GM18511 (cell line): ENCODE results near the gene MYO1A.
"Not testable (repeated sequence)": the region's sequence is repeated elsewhere in the genome, so short reads cannot be mapped to it uniquely, and the experiment has no call there.

Experiments
- ATAC-seq: cut with Tn5 transposase; IDR thresholded peaks from one replicate; pipeline ENCODE4 v1.9.1; 2021; ENCODE audit warnings: mild to moderate bottlenecking, moderate library complexity; ENCODE audit not compliant: unreplicated experiment

Gene MYO1A

DNA sequence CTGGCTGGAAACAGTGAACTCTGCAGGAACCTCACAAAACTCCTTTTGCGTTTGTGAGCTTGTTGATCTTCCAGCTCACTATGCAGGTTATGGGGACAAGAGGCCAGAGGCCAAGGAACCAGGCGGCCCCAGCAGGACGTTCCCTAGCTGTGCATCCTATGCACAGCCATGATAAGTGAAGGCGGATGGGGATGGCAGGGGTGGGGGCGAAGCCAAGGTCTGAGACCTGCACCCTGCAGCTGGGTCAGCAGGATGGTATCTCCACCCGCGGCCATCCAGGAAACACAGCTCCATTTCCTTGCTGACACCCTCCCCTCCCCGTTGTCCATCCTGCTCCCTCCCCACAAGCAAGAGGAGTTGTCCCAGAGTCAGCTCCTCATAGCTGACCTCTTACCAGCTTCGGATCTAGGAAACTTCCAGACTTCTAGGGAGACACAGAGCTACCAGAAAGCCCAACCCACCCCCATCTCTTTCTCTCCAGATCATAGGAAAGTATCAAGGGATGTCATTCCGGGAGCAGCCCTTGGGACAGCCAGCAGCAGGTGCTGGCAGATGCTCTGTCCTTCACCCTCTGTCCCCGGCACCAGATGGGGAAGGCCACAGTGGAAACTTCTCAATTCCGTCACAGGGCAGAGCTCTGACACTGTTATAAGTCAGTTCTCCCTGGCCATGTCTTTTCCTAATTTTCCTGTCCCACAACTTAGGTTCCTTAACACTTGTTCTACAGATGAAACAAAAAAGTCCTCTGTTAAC lies 53.0 kb downstream of the MYO1A start:
- ATAC-seq, result no peak

DNA sequence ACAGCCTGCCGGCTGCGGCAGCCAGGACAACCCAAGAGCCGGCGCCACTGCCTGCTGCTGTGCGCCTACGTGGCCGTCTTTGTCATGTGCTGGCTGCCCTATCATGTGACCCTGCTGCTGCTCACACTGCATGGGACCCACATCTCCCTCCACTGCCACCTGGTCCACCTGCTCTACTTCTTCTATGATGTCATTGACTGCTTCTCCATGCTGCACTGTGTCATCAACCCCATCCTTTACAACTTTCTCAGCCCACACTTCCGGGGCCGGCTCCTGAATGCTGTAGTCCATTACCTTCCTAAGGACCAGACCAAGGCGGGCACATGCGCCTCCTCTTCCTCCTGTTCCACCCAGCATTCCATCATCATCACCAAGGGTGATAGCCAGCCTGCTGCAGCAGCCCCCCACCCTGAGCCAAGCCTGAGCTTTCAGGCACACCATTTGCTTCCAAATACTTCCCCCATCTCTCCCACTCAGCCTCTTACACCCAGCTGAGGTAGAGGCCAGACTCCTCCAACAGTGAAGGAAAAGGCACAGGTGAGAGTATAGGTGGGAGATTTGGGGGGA lies 53.9 kb downstream of the MYO1A start:
- no peak for ATAC-seq

DNA sequence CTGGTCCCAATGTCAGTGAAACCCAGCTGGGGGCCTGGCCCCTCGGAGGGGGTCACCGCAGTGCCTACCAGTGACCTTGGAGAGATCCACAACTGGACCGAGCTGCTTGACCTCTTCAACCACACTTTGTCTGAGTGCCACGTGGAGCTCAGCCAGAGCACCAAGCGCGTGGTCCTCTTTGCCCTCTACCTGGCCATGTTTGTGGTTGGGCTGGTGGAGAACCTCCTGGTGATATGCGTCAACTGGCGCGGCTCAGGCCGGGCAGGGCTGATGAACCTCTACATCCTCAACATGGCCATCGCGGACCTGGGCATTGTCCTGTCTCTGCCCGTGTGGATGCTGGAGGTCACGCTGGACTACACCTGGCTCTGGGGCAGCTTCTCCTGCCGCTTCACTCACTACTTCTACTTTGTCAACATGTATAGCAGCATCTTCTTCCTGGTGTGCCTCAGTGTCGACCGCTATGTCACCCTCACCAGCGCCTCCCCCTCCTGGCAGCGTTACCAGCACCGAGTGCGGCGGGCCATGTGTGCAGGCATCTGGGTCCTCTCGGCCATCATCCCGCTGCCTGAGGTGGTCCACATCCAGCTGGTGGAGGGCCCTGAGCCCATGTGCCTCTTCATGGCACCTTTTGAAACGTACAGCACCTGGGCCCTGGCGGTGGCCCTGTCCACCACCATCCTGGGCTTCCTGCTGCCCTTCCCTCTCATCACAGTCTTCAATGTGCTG lies 54.6 kb downstream of the MYO1A start:
- ATAC-seq, result no peak

DNA sequence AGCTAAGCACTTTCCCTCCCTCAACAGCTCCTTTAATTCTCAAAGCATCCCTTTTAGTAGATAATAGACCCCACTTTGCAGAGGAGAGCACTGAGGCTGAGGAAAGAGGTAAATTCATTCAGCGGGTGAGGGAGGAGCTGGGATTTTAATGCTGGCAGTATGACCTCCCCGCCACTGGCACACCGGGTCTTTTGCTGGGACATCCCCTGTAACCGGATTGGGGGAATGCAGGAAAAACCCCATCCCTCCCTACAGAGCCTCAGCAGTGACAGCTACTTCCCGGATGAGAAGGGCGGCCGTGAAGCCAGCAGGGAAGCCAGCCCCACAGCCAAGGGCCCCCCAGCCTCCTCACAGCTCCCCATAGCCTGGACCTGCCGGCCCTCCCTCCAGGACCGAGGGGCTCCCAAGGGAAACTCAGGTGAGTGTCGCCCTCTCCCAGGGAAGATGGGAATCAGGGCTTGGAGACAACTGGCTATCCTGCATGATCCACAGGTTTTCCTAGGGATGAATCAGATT lies 55.6 kb downstream of the MYO1A start:
- ATAC-seq, result no peak

DNA sequence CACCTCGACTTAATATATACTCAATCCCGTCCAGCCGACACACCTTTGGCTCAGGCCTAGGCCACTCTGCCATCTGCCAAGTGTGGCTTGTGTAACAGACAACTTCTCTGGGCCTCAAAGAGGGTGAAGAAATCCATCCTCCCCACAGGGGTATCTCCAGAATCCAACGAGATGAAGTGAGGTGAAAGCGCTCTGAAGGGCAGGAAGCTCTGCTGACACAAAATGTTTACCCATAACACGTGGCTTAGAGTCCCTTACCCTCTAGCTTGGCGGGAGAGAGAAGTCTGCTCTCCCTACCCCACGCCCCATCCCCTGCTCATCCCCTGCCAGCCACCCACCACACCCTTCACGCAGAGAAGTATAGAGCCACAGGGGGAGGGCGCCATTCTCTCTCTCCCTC lies 56.6 kb downstream of the MYO1A start:
- ATAC-seq, result no peak

DNA sequence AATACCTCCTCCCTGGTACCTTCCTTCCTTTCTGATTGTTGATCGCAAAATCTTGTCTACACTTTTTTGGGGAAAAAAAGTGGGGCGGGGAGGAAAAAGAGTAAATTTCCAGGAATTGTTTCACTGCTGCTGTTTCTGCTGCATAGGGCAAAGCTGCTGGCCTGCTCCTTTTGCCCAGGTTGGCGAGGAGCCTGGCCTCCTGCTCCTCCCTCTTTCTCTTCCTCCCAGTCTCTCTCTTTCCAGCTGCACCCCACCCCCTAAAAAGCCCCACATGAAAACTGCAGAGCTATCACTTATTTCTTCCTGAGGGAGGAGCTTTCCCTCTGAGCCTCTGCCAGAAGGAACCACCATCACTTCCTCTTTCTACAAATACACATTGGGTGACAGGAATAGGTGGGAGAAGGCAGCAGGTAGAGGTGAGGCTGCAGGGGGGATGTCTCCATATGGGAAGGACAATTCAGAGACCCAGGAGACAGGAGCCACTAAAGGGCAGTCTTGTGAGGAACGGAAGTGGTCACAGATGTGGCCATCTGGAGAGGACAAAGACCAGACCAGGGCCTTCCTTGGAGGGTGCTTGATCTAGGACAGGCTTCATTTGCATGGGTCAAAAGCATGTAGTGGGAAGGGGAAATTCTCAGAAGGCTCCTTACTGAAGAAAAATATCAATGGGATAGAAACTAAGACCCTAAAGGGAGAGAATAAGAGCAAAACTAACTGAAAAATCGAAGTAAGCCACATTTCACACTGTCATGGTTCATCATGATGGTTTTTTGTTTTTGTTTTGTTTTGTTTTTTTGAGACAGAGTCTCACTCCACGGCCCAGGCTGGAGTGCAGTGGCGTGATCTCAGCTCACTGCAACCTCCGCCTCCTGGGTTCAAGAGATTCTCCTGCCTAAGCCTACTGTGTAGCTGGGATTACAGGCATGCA lies 58.3 kb downstream of the MYO1A start:
- no peak for ATAC-seq

DNA sequence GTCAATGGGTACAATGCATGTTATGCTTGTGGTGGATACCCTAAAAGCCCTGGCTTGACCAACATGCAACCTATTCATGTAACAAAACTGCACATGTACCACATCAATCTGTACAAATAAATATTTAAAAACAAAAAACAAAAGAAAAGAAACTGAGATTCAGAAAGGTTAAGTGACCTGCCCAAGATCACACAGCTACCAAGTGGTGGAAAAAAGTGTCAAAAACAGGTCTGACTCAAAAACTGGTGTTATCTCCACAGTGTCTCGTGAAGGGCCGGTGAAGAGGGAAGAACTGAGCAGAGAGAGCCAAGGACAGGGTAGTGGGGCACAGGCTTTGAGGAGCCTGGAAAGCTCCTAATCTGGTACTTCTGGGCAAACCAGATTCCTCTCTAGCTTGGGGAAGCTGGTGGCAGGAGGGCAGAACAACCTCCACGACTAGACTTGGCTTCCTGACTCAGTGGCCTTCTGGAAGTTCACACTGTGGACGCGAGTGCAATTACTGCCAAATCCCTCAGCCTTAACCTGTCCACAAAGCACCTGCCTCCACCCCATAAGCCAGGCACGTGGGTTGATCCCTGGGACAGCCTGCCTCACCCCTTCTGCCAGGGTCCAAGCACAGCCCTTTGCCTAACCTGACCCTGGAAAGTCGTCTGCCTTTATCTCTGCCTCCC lies 59.1 kb downstream of the MYO1A start:
- ATAC-seq, result no peak

DNA sequence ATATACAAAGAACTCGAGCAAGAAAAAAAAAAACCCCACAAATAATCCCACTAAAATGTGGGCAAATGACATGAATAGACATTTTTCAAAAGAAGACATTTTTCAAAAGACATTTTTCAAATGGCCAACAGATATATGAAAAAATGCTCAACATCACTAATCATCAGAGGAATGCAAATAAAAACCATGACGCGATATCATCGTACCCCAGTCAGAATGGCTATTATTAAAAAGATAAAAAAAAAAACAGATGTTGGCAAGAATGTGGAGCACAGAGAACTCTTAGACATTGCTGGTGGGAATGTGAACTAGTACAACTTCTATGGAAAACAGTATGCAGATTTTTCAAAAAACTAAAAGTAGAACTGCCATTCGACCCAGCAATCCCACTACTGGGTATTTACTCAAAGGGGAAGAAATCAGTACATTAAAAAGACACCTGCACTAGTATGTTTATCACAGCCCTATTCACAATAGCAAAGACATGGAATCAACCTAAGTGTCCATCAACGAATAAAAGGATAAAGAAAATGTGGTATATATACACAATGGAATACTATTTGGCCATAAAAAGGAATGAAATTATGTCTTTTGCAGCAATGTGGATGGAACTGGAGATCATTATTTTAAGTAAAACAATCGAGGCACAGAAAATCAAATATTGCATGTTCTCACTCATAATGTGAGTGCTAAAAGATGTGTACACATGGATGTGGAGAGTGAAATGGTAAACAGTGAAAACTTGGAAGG lies 59.9 kb downstream of the MYO1A start:
- ATAC-seq, result no peak

DNA sequence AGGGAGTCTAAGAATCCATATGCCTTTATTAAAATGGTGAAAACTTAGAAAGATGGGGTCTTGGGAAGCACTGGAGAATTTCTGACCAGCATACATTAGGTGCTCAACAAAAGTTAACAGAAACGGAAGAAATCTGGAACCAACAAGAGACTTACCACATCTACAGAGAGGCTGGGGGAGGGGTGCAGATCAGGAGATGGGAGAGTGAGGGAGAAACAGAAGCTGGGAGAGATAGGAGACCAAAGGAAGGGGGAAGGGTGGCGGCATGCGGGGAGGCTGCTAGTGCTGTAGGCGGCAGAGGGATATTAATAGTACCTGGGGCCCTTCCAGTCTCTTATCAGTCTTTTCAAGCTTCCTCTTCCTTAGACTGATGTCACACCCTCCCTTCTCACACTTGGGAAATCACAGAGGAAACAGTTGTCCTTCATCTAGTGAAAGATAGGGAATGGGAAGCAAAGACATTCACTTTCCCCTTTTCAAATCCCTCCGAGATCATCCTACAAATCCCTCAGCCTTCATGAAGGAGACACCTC lies 61.7 kb downstream of the MYO1A start:
- no peak for ATAC-seq

DNA sequence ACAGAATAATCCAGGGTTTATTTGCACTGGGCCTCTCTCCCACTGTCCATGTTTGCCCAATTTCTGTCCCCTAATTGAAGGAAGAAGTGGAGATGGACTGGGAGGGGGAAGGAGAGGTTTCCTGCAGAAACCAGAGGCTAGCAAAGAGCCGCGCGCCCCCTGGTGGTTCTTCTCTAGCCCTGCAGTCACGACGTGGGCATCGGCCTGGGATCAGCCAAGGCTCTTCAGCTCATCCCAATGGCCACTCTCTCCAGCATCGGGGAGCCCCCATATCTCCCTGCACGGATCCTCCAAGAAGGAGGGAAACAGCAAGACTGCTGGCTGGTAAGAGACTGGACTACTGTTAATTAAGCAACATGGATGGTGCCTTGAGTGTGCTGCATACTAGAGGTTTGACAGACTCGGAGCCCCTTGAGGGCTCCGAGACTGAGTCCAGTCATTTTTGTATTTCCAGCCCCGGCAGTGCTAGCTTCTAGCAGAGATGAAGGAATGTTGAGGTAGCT lies 62.3 kb downstream of the MYO1A start:
- peak; percentile 58 for ATAC-seq

DNA sequence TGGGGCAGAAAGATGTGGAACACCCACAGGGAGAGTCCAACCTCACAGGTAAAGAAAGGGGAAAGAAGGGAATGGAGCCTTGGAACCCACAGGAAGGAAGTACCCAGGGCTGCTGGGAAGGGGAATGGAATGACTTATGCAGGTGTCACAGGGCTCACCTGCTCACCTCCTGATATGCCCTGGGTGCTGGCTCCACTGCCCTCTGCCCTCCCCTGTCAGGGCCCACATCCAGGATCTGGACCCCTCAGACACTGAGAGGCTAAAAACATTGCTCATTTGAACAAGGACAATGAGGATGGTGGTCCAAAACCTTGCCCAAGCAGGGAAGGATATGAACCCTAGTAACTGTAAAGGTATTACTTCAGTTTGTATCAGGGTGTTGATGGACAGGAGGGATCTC lies 62.9 kb downstream of the MYO1A start:
- no peak for ATAC-seq

DNA sequence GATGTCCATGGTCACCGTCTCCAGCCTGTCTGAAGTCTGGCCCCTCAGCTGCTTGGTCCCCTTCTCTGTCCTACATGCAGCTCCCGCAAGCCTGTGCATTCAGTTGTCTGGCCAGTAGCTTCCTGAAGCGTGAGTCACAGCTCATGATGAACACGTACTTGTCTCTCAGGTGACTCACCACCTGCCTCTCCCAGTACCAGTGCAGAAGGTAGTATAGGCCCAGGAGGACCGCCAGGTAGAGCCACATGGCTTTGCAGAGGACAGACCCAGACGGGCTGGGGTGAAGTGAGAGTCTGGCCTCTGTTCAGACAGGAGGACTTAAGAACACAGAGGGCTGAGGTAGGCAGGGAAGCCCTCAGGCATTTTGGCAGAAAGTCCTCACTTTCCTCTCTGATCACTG lies 64.2 kb downstream of the MYO1A start:
- not testable (repeated sequence) for ATAC-seq

DNA sequence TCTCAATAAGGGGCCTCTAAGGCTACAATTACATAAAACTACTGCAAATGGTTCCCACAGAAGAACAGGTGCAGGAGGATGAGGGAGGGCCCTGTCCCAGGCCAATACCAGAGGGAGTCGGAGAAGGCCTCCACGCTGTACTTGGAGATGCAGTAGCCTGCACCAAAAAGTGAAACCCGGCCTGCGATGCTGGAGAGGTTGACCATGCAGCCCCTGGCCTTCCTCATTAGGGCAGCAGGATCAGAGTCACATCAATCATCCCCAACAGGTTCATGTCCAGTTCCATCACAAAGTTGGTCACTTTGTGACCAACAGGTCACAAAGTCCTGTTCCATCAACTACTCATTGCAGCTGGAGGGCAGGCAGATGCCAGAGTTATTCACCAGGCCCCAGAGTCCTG lies 66.5 kb downstream of the MYO1A start:
- no peak for ATAC-seq

DNA sequence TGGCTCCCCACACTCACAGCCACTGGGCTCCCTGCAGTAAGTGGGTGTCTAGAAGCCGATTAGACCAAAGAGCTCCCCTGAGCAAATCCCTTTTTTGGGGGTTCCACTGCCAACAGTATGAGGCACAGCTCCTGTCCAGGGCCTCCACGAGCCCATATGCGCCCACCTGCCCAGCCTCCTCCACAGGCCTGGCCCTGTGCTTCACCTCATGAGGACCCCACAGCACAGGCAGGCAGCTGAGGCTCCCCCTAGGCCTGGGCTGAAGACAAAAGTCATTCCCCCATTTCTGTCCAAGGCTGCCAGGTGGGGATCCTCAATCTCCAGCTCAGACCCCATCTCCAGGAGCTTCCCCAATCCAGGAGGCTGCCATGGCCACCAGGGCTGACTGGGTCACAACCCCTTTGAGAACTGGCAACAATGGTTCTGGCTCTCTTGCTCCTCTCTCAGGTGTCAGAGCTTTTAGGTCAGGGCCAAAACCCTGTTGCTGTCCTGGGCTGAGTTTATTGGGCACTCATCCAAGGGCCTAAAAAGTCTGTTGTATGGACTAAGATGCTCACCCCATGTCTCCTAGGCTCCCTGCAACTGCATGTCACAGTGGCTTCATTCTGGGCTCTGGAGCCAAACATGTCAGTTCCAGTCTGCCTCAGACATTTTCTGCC lies 67.2 kb downstream of the MYO1A start:
- not testable (repeated sequence) for ATAC-seq

DNA sequence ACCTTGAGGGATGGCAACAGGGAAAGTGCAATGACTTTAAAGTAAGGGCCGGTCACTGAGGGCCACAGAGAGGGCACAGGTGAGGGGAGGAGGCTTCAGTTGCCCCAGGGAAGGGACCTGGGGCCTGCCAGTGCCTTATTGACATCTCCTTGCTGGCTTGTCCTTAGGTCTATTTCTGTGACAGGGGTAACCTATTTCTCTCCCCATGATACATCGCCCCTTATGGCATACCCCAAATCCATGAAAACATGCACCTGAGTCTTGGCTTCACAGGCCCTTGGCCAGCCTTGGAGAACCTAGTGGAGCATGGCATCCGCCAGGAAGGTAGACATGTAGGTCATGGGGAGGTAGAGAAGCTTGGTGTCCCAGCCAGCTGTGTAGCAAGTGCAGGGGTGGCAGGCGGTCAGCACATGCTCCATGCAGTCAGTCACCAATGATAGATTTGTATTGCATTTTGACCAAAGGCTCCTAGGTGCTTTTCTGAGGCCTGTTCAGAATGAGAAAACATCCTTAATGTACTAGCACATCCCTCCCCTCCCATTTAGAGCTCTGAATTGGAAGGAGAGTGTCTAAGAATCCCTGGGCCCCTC lies 68.9 kb downstream of the MYO1A start:
- ATAC-seq, result no peak

DNA sequence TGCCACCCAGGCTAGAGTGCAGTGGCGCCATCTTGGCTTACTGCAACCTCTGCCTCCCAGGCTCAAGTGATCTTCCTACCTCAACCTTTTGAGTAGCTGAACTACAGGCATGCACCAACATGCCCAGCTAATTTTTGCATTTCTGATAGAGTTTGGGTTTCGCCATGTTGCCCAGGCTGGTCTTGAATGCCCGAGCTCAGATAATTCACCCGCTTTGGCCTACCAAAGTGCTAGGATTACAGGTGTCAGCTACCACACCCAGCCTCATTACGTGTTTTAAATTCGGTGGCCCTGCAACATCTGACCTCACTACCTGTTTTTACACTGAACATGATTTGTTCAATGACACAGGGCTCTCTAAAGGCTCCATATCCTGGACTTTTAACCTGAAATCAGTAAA lies 69.7 kb downstream of the MYO1A start:
- no peak for ATAC-seq

DNA sequence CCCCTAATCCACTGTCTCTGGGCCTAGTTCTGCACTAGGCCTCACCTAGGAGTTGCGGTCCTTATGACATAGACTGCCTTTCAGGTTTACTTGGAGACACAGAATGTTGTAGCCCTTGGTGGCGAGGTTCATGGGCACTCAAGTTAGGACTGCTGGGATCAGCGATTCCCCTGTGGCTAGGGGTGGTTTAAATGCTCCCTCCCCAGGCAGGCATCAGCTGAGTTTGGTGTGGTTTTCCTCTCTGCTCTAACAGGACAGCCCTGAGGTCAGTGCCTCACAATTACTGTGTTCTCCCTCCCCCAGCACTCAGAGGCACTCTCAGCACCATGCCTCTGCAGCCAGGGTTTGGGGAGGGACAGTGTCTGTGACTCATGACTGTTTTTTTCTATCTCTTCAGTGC lies 70.3 kb downstream of the MYO1A start:
- no peak for ATAC-seq
